CD14-positive monocyte (primary cell): Measurements from ENCODE around the gene PLEKHM3. TPM values are rescaled to one million over a fixed set of nuclear protein-coding genes. Genes with fewer than 3 reads are reported as not detected.
A peak's percentile ranks its signal among the peaks of the same experiment; 100 is the strongest.

Source experiments
- DNase-seq, 3 donors: peaks; one replicate each; pipeline ENCODE4 v3.0.0-alpha.2; 2011 to 2022
- H2AFZ ChIP-seq: 2 replicates; pipeline ENCODE4 v1.6.0; 2012; ENCODE audit warnings: mild to moderate bottlenecking, low read depth, low read length, inconsistent platforms; ENCODE audit not compliant: insufficient read depth, poor library complexity, severe bottlenecking
- H3K27ac ChIP-seq, 2 donors: 1 replicate in 1 of 2; 2 replicates in 1 of 2; pipeline ENCODE4 v1.5.1; 2012 to 2013; ENCODE audit warnings: low read length in 2 of 2, control low read depth in 1 of 2, inconsistent platforms in 1 of 2, low read depth in 1 of 2, mild to moderate bottlenecking in 1 of 2
- H3K27me3 ChIP-seq, 2 donors: one replicate each; pipeline versions ENCODE4 v1.6.0 to v1.6.1; 2011 to 2013; ENCODE audit warnings: low read length in 2 of 2; ENCODE audit not compliant: control insufficient read depth in 2 of 2, insufficient read depth in 2 of 2
- H3K36me3 ChIP-seq, 2 donors: replicated peaks in 1 of 2; 1 replicate in 1 of 2; 2 replicates in 1 of 2; pipeline versions ENCODE4 v1.5.1 to v1.6.1; 2012 to 2013; ENCODE audit warnings: low read length in 2 of 2, control low read depth in 1 of 2, inconsistent platforms in 1 of 2, mild to moderate bottlenecking in 1 of 2; ENCODE audit not compliant: insufficient read depth in 2 of 2, control insufficient read depth in 1 of 2
- H3K4me1 ChIP-seq, 2 donors: 1 replicate in 1 of 2; 2 replicates in 1 of 2; pipeline versions ENCODE4 v1.5.1 to v1.6.1; 2012 to 2013; ENCODE audit warnings: low read length in 2 of 2, control low read depth in 1 of 2, inconsistent platforms in 1 of 2, mild to moderate bottlenecking in 1 of 2, moderate library complexity in 1 of 2; ENCODE audit not compliant: insufficient read depth in 2 of 2, control insufficient read depth in 1 of 2
- H3K4me2 ChIP-seq: replicated peaks from 2 replicates; pipeline ENCODE3; 2012; ENCODE audit warnings: low read length, moderate library complexity, mild to moderate bottlenecking; ENCODE audit not compliant: poor library complexity, severe bottlenecking; ENCODE audit errors: extremely low read depth
- H3K4me3 ChIP-seq, 3 experiments: fragments of 200-600 bp in 1 of 3; sonication (generic) in 1 of 3; replicated peaks in 1 of 3; 1 replicate in 2 of 3; 2 replicates in 1 of 3; pipeline ENCODE4 v1.5.1; 2011 to 2013; ENCODE audit warnings: low read length in 3 of 3, mild to moderate bottlenecking in 3 of 3, control low read depth in 2 of 3, low read depth in 2 of 3, inconsistent platforms in 1 of 3, moderate library complexity in 1 of 3
- H3K79me2 ChIP-seq: 2 replicates; pipeline ENCODE4 v1.6.0; 2012; ENCODE audit warnings: mild to moderate bottlenecking, control low read depth, inconsistent platforms, low read length, moderate library complexity; ENCODE audit not compliant: insufficient read depth
- H3K9ac ChIP-seq: 2 replicates; pipeline ENCODE4 v1.6.0; 2017; ENCODE audit warnings: low read length, mild to moderate bottlenecking; ENCODE audit not compliant: insufficient read depth, poor library complexity, severe bottlenecking
- H3K9me3 ChIP-seq, 2 donors: replicated peaks in 1 of 2; 1 replicate in 1 of 2; 2 replicates in 1 of 2; pipeline versions ENCODE4 v1.5.1 to v1.6.1; 2012 to 2013; ENCODE audit warnings: low read length in 2 of 2, control low read depth in 1 of 2; ENCODE audit not compliant: control insufficient read depth in 1 of 2, insufficient read depth in 1 of 2
- H4K20me1 ChIP-seq: 2 replicates; pipeline ENCODE4 v1.6.0; 2012; ENCODE audit warnings: mild to moderate bottlenecking, low read length, control low read depth, moderate library complexity; ENCODE audit not compliant: insufficient read depth
- H3K27ac Mint-ChIP-seq, 7 donors: one replicate each; pipeline ENCODE4 v1.8.0; 2020; ENCODE audit warnings: mild to moderate bottlenecking in 7 of 7, mixed read lengths in 7 of 7, moderate library complexity in 6 of 7, inconsistent platforms in 2 of 7
- H3K27me3 Mint-ChIP-seq, 3 donors: one replicate each; pipeline ENCODE4 v1.8.0; 2021 to 2022; ENCODE audit warnings: low read depth in 3 of 3, mild to moderate bottlenecking in 3 of 3, mixed read lengths in 3 of 3, moderate library complexity in 3 of 3, inconsistent platforms in 1 of 3
- H3K36me3 Mint-ChIP-seq, 2 donors: one replicate each; pipeline ENCODE4 v1.8.0; 2020; ENCODE audit warnings: mixed read lengths in 2 of 2, inconsistent platforms in 1 of 2, mild to moderate bottlenecking in 1 of 2
- H3K4me1 Mint-ChIP-seq: one replicate; pipeline ENCODE4 v1.8.0; 2020; ENCODE audit warnings: mild to moderate bottlenecking, mixed read lengths
- H3K4me3 Mint-ChIP-seq, 2 donors: one replicate each; pipeline ENCODE4 v1.8.0; 2020; ENCODE audit warnings: mild to moderate bottlenecking in 2 of 2, mixed read lengths in 2 of 2, moderate library complexity in 1 of 2
- H3K9me3 Mint-ChIP-seq, 7 donors: one replicate each; pipeline ENCODE4 v1.8.0; 2020 to 2022; ENCODE audit warnings: mixed read lengths in 7 of 7, mild to moderate bottlenecking in 6 of 7, moderate library complexity in 6 of 7, inconsistent platforms in 2 of 7
- CTCF ChIP-seq: fragments of 200-600 bp; IDR thresholded peaks from one replicate; pipeline ENCODE4 v1.8.0; 2022; ENCODE audit warnings: antibody characterized with exemption, mild to moderate bottlenecking
- WGBS: methylation state at CpG from one replicate; pipeline ENCODE4 v1.1.5; 2013; ENCODE audit warnings: missing lambda C conversion rate; ENCODE audit not compliant: insufficient coverage; 5-methylcytosine and 5-hydroxymethylcytosine counted together
- intact Hi-C, 2 donors: fragments of 100-400 bp; cut with micrococcal nuclease; formaldehyde crosslinking; loops; one replicate each; pipeline versions ENCODE4 v1.15.0 to v1.15.1; 2023
- polyA plus RNA-seq, 3 donors: library from polyadenylated mRNA; depleted of rRNA in 1 of 3; unstranded in 2 of 3; stranded (reverse) in 1 of 3; fragments of 300-500 nt in 2 of 3; fragments of >200 nt in 1 of 3; fragmentation: Illumina TruSeq in 2 of 3; gene quantifications; 1 replicate in 2 of 3; 2 replicates in 1 of 3; pipeline ENCODE4 v1.2.3, GENCODE V29; 2012 to 2021

The PLEKHM3 gene
- polyA plus RNA-seq, 3 donors, result 3.0 to 8.0 (median 3.0) TPM

- Histone ChIP-seq H2AFZ (no peak overlapping the region), H4K20me1 (no peaks in the 10 kb centered on the region), H3K4me2 (no peak overlapping the region), H3K27me3 (no peaks in the 10 kb centered on the region), H3K79me2 (no peaks in the 10 kb centered on the region), H3K27ac (peak overlapping the region in 1 of 2 donors; percentile 6), H3K36me3 (peaks cover 0 to 13% of the 10 kb centered on the region in 2 donors), H3K4me3 (no peak overlapping the region), H3K4me1 (peaks cover 7 to 14% of the 10 kb centered on the region in 2 donors), H3K9ac (no peak overlapping the region), H3K9me3 (no peaks in the 10 kb centered on the region)
- no peak for DNase-seq
- TF ChIP-seq CTCF, result no peak
- Mint-ChIP-seq H3K4me3 (no peak overlapping the region), H3K27me3 (no peaks in the 10 kb centered on the region), H3K36me3 (peaks cover 18 to 38% of the 10 kb centered on the region in 2 donors), H3K9me3 (peaks cover 0 to 3% (median 0%) of the 10 kb centered on the region in 7 donors), H3K27ac (peak overlapping the region in 4 of 7 donors; percentile 12 to 68 (median 26)), H3K4me1 (peaks cover 12% of the 10 kb centered on the region)
- intact Hi-C loops, result no loop called here
- no CpG with 5 or more reads among the region's 4 CpGs for WGBS
Measured at GRCh38 chr2:207847807-207848544, 177.4 kb downstream of the PLEKHM3 start.

GRCh38 chr2:207847098-207847806 is 178.1 kb downstream of the PLEKHM3 start:
- Histone ChIP-seq H3K27ac (peak overlapping the region in 1 of 2 donors; percentile 6), H3K9ac (no peak overlapping the region), H3K4me1 (peaks cover 7 to 14% of the 10 kb centered on the region in 2 donors), H3K9me3 (no peaks in the 10 kb centered on the region), H4K20me1 (no peaks in the 10 kb centered on the region), H3K79me2 (no peaks in the 10 kb centered on the region), H3K27me3 (no peaks in the 10 kb centered on the region), H3K4me2 (no peak overlapping the region), H3K4me3 (no peak overlapping the region), H3K36me3 (peaks cover 0 to 13% of the 10 kb centered on the region in 2 donors), H2AFZ (no peak overlapping the region)
- TF ChIP-seq CTCF, result no peak
- 27% methylated on average over 2 of the region's 3 CpGs for WGBS
- peak overlapping the region in 3 of 7 donors; percentile 12 to 68 (median 22) for H3K27ac Mint-ChIP-seq
- H3K4me1 Mint-ChIP-seq, result peaks cover 12% of the 10 kb centered on the region
- no peaks in the 10 kb centered on the region for H3K27me3 Mint-ChIP-seq
- intact Hi-C loops, result no loop called here
- peaks cover 0 to 3% (median 0%) of the 10 kb centered on the region in 7 donors for H3K9me3 Mint-ChIP-seq
- no peak overlapping the region for H3K4me3 Mint-ChIP-seq
- H3K36me3 Mint-ChIP-seq, result peaks cover 18 to 38% of the 10 kb centered on the region in 2 donors
- DNase-seq, result no peak
